ENCODE results near the gene AKR1C3. TPM values are rescaled to one million over a fixed set of nuclear protein-coding genes. Genes with fewer than 3 reads are reported as not detected.

AKR1C3 gene
- total and polyA plus RNA-seq, 7 donors: 6.1 to 365 (median 30.5) TPM

DNA sequence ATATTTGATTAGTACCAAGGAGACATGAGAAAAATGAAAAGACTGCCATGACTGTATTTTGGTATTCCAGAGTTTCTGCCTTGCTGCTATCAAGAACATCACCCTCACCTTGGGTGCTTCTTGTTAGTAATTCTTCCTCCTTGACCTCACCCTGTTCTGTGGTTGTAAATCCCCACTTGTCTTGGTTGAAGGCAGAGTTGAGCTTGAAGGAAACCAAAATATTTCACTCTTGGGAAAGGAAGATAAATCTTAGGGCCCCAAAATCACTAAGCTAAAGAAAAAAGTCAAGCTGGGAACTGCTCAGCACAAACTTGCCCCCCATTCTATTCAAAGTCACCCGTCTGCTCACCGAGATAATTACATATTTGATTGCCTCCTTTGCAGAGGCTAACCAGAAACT is 20.6 kb upstream of the AKR1C3 start:
- H3K4me3 ChIP-seq: no peak overlapping the region
- no peaks in the 10 kb centered on the region for H3K27me3 ChIP-seq
- no peaks in the 10 kb centered on the region for H3K36me3 ChIP-seq
- TF ChIP-seq EP300 (IDR thresholded peaks at IDR 0.05) (no peak), POLR2A (IDR thresholded peaks at IDR 0.05) (no peak), POLR2AphosphoS5 (IDR thresholded peaks at IDR 0.05) (no peak)
- TF ChIP-seq, protein P1, sequence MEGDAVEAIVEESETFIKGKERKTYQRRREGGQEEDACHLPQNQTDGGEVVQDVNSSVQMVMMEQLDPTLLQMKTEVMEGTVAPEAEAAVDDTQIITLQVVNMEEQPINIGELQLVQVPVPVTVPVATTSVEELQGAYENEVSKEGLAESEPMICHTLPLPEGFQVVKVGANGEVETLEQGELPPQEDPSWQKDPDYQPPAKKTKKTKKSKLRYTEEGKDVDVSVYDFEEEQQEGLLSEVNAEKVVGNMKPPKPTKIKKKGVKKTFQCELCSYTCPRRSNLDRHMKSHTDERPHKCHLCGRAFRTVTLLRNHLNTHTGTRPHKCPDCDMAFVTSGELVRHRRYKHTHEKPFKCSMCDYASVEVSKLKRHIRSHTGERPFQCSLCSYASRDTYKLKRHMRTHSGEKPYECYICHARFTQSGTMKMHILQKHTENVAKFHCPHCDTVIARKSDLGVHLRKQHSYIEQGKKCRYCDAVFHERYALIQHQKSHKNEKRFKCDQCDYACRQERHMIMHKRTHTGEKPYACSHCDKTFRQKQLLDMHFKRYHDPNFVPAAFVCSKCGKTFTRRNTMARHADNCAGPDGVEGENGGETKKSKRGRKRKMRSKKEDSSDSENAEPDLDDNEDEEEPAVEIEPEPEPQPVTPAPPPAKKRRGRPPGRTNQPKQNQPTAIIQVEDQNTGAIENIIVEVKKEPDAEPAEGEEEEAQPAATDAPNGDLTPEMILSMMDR (IDR thresholded peaks at IDR 0.05): no peak
- intact Hi-C loops (cut with DNase I): no loop called here
- no peak overlapping the region for H3K27ac ChIP-seq
- WGBS, 2 donors: 90 to 91% methylated on average over 2 of the region's 2 CpGs
- H3K9me3 ChIP-seq: no peaks in the 10 kb centered on the region
- no peak for DNase-seq
- H3K4me1 ChIP-seq: peaks cover 0 to 24% (median 20%) of the 10 kb centered on the region in 4 donors

GRCh38 chr10:5076615-5077014 is 17.6 kb upstream of the AKR1C3 start:
- TF ChIP-seq, protein P1 (IDR thresholded peaks at IDR 0.05): no peak
- TF ChIP-seq EP300 (IDR thresholded peaks at IDR 0.05) (no peak), POLR2AphosphoS5 (IDR thresholded peaks at IDR 0.05) (no peak)
- WGBS, 2 donors: 85 to 91% methylated on average over 3 of the region's 3 CpGs
- no peak for DNase-seq

GRCh38 chr10:5078547-5079180 is 15.6 kb upstream of the AKR1C3 start:
- Histone ChIP-seq H3K27me3 (no peaks in the 10 kb centered on the region), H3K36me3 (no peaks in the 10 kb centered on the region), H3K27ac (no peak overlapping the region), H3K9me3 (no peaks in the 10 kb centered on the region), H3K4me3 (no peak overlapping the region), H3K4me1 (no peaks in the 10 kb centered on the region)
- intact Hi-C loops (cut with DNase I): no loop called here
- DNase-seq: no peak
- TF ChIP-seq POLR2A (IDR thresholded peaks at IDR 0.05) (no peak), POLR2AphosphoS5 (IDR thresholded peaks at IDR 0.05) (no peak), EP300 (IDR thresholded peaks at IDR 0.05) (no peak)
- TF ChIP-seq, protein P1 (IDR thresholded peaks at IDR 0.05): no peak
- 85 to 87% methylated on average over 4 of the region's 4 CpGs for WGBS, 2 donors

More at GRCh38 chr10:5076615-5077014, 17.6 kb upstream of the AKR1C3 start:
- Histone ChIP-seq H3K27me3 (no peaks in the 10 kb centered on the region), H3K9me3 (no peaks in the 10 kb centered on the region), H3K4me1 (peaks cover 0 to 11% (median 9%) of the 10 kb centered on the region in 4 donors), H3K27ac (no peak overlapping the region), H3K36me3 (no peaks in the 10 kb centered on the region), H3K4me3 (no peak overlapping the region)
- intact Hi-C loops (cut with DNase I): no loop called here

DNA sequence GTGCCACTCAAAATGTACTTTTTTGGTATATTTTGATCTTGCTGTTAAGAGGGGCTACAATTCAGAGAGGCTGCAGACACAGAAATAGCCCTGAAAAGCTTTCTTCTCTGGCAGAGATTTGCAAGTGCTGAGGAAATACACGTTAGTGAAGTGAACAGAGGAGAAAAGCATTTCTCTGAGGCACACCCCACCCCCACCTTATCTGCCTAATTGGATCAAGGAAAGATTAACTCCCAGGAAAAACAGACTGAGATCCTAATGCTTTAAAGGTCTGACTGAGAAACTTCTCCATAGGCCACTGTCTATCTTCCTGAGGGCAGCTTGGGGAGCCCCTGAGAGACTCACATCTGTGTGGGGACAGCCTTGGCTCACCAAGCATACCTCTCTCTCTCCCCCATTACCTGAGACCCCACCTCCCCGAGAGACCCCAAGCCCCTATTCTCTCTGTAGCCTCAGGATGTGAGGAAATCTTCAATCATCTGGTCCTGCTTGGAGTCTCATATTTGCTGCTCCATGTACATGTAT is 14.8 kb upstream of the AKR1C3 start:
- DNase-seq: no peak
- H3K4me3 ChIP-seq: no peak overlapping the region
- TF ChIP-seq EP300 (IDR thresholded peaks at IDR 0.05): no peak
- TF ChIP-seq POLR2AphosphoS5 (IDR thresholded peaks at IDR 0.05): no peak
- TF ChIP-seq, protein P1 (IDR thresholded peaks at IDR 0.05): no peak
- TF ChIP-seq POLR2A (IDR thresholded peaks at IDR 0.05): no peak
- no peaks in the 10 kb centered on the region for H3K4me1 ChIP-seq
- no peak overlapping the region for H3K27ac ChIP-seq
- H3K36me3 ChIP-seq: no peaks in the 10 kb centered on the region
- no peaks in the 10 kb centered on the region for H3K27me3 ChIP-seq
- intact Hi-C loops (cut with DNase I): no loop called here
- WGBS, 2 donors: 60 to 71% methylated on average over 2 of the region's 2 CpGs
- no peaks in the 10 kb centered on the region for H3K9me3 ChIP-seq

Data from sigmoid colon (tissue), 7 donors.